ENCODE results near the gene G6PC1. TPM values are rescaled to one million over a fixed set of nuclear protein-coding genes. Genes with fewer than 3 reads are reported as not detected.
A peak's percentile ranks its signal among the peaks of the same experiment; 100 is the strongest.

Gene G6PC1
- total RNA-seq, 1 donor from 2014 or later = not detected

DNA sequence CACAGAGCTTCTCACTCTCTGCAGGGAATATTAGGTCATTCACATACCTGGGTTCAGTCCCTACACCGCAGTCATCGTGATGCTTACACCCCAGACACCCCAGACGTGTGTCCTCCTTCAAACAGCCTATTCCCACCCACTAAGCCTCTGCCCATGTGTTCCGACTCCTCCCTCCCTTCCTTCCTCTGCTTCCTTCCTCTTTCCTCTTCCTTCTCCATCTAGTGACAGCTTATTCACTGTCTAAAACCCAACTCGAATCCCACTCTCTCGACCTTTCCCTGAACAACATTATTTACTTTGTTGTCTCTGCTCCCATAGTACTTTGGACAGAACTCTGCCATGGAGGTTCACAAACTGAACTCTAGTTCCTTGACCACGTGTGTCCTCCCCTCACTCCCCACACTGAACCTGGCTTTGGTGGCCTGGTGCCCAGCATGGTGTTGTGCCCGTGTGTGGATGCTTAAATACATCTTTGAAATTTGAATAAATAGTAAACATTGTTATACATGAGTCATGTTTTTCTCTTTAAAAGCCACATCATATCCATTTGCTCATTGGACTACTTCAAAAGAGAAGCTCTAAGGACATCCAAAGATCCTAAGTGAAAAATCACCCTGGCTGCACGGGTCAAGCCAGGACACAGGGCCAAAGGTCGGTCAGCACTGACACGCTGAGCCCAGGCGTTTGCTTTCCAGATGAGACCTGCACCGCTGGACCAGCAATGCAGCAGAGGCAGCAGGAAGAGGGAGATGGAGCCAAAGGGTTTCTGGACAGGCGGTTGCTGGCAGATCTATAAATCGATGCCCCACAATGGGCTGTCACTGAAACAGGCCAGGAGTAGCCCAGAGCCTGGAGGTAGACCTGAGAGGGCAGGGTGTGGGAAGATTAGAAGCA lies 14.1 kb upstream of the G6PC1 start:
- H3K27ac Mint-ChIP-seq = no peak overlapping the region

DNA sequence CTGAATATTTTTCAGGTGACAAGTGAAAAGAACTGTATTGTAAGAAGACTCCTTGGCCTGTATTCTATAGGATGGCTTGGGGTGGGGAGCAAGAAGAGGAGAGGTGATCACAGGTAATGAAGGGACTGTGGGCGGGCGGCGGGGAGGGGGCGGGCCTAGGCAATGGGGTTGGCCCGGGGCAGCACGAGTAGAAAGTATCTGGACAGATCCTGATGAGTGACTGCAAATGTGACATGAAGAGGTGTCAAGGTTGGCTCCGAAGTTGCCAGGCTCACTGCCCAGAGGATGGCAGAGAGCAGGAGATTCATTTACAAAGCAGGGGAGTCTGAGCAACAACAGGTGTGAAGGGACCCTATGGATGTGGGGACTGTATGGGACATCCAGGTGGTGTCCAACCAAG lies 10.8 kb upstream of the G6PC1 start:
- Mint-ChIP-seq H3K9me3 (no peaks in the 10 kb centered on the region), H3K36me3 (no peaks in the 10 kb centered on the region), H3K27me3 (ENCODE audit: insufficient read depth, low read depth) (peaks cover 5% of the 10 kb centered on the region), H3K4me1 (peaks cover 10% of the 10 kb centered on the region), H3K27ac (no peak overlapping the region), H3K4me3 (no peak overlapping the region)
- H3K4me1 ChIP-seq = no peaks in the 10 kb centered on the region
- H2AFZ ChIP-seq (replicated peaks) = no peak overlapping the region
- no peaks in the 10 kb centered on the region for H4K20me1 ChIP-seq (ENCODE audit: low read depth)
- H3K27me3 ChIP-seq = no peaks in the 10 kb centered on the region
- no peak overlapping the region for H3K27ac ChIP-seq
- no peak for TF ChIP-seq EZH2phosphoT487 (IDR thresholded peaks at IDR 0.05)
- no peak for TF ChIP-seq CTCF (IDR thresholded peaks at IDR 0.05)
- no peak for TF ChIP-seq EZH2 (IDR thresholded peaks at IDR 0.05)
- H3K9ac ChIP-seq = no peak overlapping the region
- H3K79me2 ChIP-seq (ENCODE audit: low read depth) = no peaks in the 10 kb centered on the region
- no peaks in the 10 kb centered on the region for H3K9me3 ChIP-seq (ENCODE audit: low read depth)
- no peaks in the 10 kb centered on the region for H3F3A ChIP-seq (ENCODE audit: low read depth)
- H3K4me2 ChIP-seq = no peak overlapping the region
- H3K36me3 ChIP-seq = no peaks in the 10 kb centered on the region
- no peak overlapping the region for H3K4me3 ChIP-seq
- DNase-seq (ENCODE audit: low spot score) = no peak

More for the DNA sequence above, 14.1 kb upstream of the G6PC1 start:
- H2AFZ ChIP-seq (replicated peaks) = no peak overlapping the region
- no peak overlapping the region for H3K4me2 ChIP-seq
- H3K27me3 Mint-ChIP-seq (ENCODE audit: insufficient read depth, low read depth) = peaks cover 5% of the 10 kb centered on the region
- no peaks in the 10 kb centered on the region for H3K9me3 ChIP-seq (ENCODE audit: low read depth)
- no peak overlapping the region for H3K9ac ChIP-seq
- no peaks in the 10 kb centered on the region for H3K79me2 ChIP-seq (ENCODE audit: low read depth)
- no peaks in the 10 kb centered on the region for H3K27me3 ChIP-seq
- H3K27ac ChIP-seq = no peak overlapping the region
- no peaks in the 10 kb centered on the region for H3F3A ChIP-seq (ENCODE audit: low read depth)
- H3K9me3 Mint-ChIP-seq = no peaks in the 10 kb centered on the region
- H3K4me1 Mint-ChIP-seq = peaks cover 3% of the 10 kb centered on the region
- H3K4me3 ChIP-seq = no peak overlapping the region
- H3K36me3 Mint-ChIP-seq = no peaks in the 10 kb centered on the region
- no peak overlapping the region for H3K4me3 Mint-ChIP-seq
- H3K4me1 ChIP-seq = no peaks in the 10 kb centered on the region
- no peaks in the 10 kb centered on the region for H4K20me1 ChIP-seq (ENCODE audit: low read depth)
- no peaks in the 10 kb centered on the region for H3K36me3 ChIP-seq
- DNase-seq (ENCODE audit: low spot score) = no peak
- no peak for TF ChIP-seq EZH2phosphoT487 (IDR thresholded peaks at IDR 0.05)
- TF ChIP-seq EZH2 (IDR thresholded peaks at IDR 0.05) = no peak
- no peak for TF ChIP-seq CTCF (IDR thresholded peaks at IDR 0.05)

GRCh38 chr17:42891539-42892152 lies 9.0 kb upstream of the G6PC1 start:
- H3K27me3 Mint-ChIP-seq (ENCODE audit: insufficient read depth, low read depth) = peaks cover 2% of the 10 kb centered on the region
- Histone ChIP-seq H3K36me3 (no peaks in the 10 kb centered on the region), H3K79me2 (ENCODE audit: low read depth) (no peaks in the 10 kb centered on the region), H2AFZ (replicated peaks) (peak overlapping the region; percentile 95), H3K27ac (no peak overlapping the region), H3K9me3 (ENCODE audit: low read depth) (no peaks in the 10 kb centered on the region), H3K4me2 (no peak overlapping the region), H3K4me1 (no peaks in the 10 kb centered on the region), H4K20me1 (ENCODE audit: low read depth) (no peaks in the 10 kb centered on the region), H3F3A (ENCODE audit: low read depth) (no peaks in the 10 kb centered on the region), H3K9ac (no peak overlapping the region), H3K27me3 (no peaks in the 10 kb centered on the region), H3K4me3 (no peak overlapping the region)
- no peak overlapping the region for H3K4me3 Mint-ChIP-seq
- no peaks in the 10 kb centered on the region for H3K9me3 Mint-ChIP-seq
- peaks cover 10% of the 10 kb centered on the region for H3K4me1 Mint-ChIP-seq
- H3K36me3 Mint-ChIP-seq = no peaks in the 10 kb centered on the region
- TF ChIP-seq CTCF (IDR thresholded peaks at IDR 0.05) = no peak
- TF ChIP-seq EZH2 (IDR thresholded peaks at IDR 0.05) = no peak
- no peak for TF ChIP-seq EZH2phosphoT487 (IDR thresholded peaks at IDR 0.05)
- DNase-seq (ENCODE audit: low spot score) = peak; percentile 33
- H3K27ac Mint-ChIP-seq = peak overlapping the region; percentile 30
